Lower lobe of right lung (tissue), 2 donors: ENCODE results near the gene FAM200A. TPM values are rescaled to one million over a fixed set of nuclear protein-coding genes. Genes with fewer than 3 reads are reported as not detected.
"Not testable (repeated sequence)": the region's sequence is repeated elsewhere in the genome, so short reads cannot be mapped to it uniquely, and the experiment has no call there.

Experiments used
- ATAC-seq, 2 donors: fragments of 200-7000 bp; cut with Tn5 transposase; one replicate each; pipeline ENCODE4 v1.9.1; 2020 to 2022; ENCODE audit warnings: mild to moderate bottlenecking in 2 of 2, moderate library complexity in 2 of 2
- DNase-seq: peaks from one replicate; pipeline ENCODE4 v3.0.0-alpha.2; 2020
- H3K27ac ChIP-seq: fragments of 200-600 bp; one replicate; pipeline ENCODE4 v1.8.0; 2022
- H3K27me3 ChIP-seq: fragments of 200-600 bp; one replicate; pipeline ENCODE4 v1.8.0; 2022; ENCODE audit warnings: low read depth
- H3K36me3 ChIP-seq: fragments of 200-600 bp; one replicate; pipeline ENCODE4 v1.8.0; 2022; ENCODE audit warnings: mild to moderate bottlenecking
- H3K4me1 ChIP-seq: fragments of 200-600 bp; one replicate; pipeline ENCODE4 v1.8.0; 2022
- H3K4me3 ChIP-seq: fragments of 200-600 bp; one replicate; pipeline ENCODE4 v1.8.0; 2022; ENCODE audit warnings: mild to moderate bottlenecking
- H3K9me3 ChIP-seq: fragments of 200-600 bp; one replicate; pipeline ENCODE4 v1.8.0; 2022
- CTCF ChIP-seq: fragments of 200-600 bp; IDR thresholded peaks from one replicate; pipeline ENCODE4 v1.8.0; 2022; ENCODE audit warnings: antibody characterized with exemption, mild to moderate bottlenecking
- intact Hi-C: fragments of 100-400 bp; cut with DNase I; formaldehyde crosslinking; loops from one replicate; pipeline ENCODE4 v1.11.0; 2022
- total RNA-seq: library from RNA; stranded (reverse); fragmentation: NEBNext Ultra II Directional; extraction: Animal tissue kit (Norgen Biotek cat#: 25700); gene quantifications from one replicate; pipeline ENCODE4 v1.2.1, GENCODE V29; 2021
- donor health status: DM: no; HTN: yes; CAD: no; lungs with severe emphysema.

The FAM200A gene
- total RNA-seq, 1 donor from 2014 or later, result 6.7 TPM

GRCh38 chr7:99504603-99505323, 47.2 kb downstream of the FAM200A start, which contains the start of gene ZKSCAN5:
Gene ZKSCAN5 (plus strand): TSS chr7:99504662. CDS start chr7:99506045, 1,383 bp downstream.
- Histone ChIP-seq H3K27ac (peak within 1 kb of the TSS; percentile 92), H3K36me3 (peaks cover 1% of the 10 kb centered on the region), H3K27me3 (no peaks in the 10 kb centered on the region), H3K4me3 (peak within 1 kb of the TSS; percentile 85), H3K9me3 (no peaks in the 10 kb centered on the region), H3K4me1 (peaks cover 41% of the 10 kb centered on the region)
- TF ChIP-seq CTCF, result no peak
- intact Hi-C loops, result no loop called here
- DNase-seq, result peak; percentile 99
- ATAC-seq, result peak; percentile 96

- peak overlapping the region; percentile 85 for H3K4me3 ChIP-seq
- H3K9me3 ChIP-seq, result no peaks in the 10 kb centered on the region
- H3K27ac ChIP-seq, result peak overlapping the region; percentile 92
- intact Hi-C loops, result no loop called here
- no peak for DNase-seq
- H3K27me3 ChIP-seq, result no peaks in the 10 kb centered on the region
- TF ChIP-seq CTCF, result no peak
- ATAC-seq, result no peak
- H3K36me3 ChIP-seq, result no peaks in the 10 kb centered on the region
- H3K4me1 ChIP-seq, result peaks cover 41% of the 10 kb centered on the region
Measured at GRCh38 chr7:99504281-99504602, 47.7 kb downstream of the FAM200A start.

- DNase-seq, H3K27ac ChIP-seq, intact Hi-C loops, ATAC-seq, H3K9me3 ChIP-seq, H3K27me3 ChIP-seq: not testable (repeated sequence)
- Histone ChIP-seq H3K4me3 (peak overlapping the region; percentile 94), H3K36me3 (peaks cover 23% of the 10 kb centered on the region), H3K4me1 (peaks cover 40% of the 10 kb centered on the region)
Measured at GRCh38 chr7:99501236-99501635, 50.7 kb downstream of the FAM200A start.

- peaks cover 34% of the 10 kb centered on the region for H3K4me1 ChIP-seq
- H3K9me3 ChIP-seq, result no peaks in the 10 kb centered on the region
- H3K4me3 ChIP-seq, result peak overlapping the region; percentile 94
- no peak for ATAC-seq
- DNase-seq, result no peak
- intact Hi-C loops, result no loop called here
- peak overlapping the region; percentile 98 for H3K27ac ChIP-seq
- H3K27me3 ChIP-seq, result no peaks in the 10 kb centered on the region
- no peak for TF ChIP-seq CTCF
- peaks cover 29% of the 10 kb centered on the region for H3K36me3 ChIP-seq
Measured at GRCh38 chr7:99500637-99501009, 51.3 kb downstream of the FAM200A start.

- H3K4me3 ChIP-seq, result peak within 1 kb of the TSS; percentile 94
- peak; percentile 96 for DNase-seq
- no peaks in the 10 kb centered on the region for H3K27me3 ChIP-seq
- peaks cover 35% of the 10 kb centered on the region for H3K36me3 ChIP-seq
- peak; percentile 81 to 83 for ATAC-seq
- H3K27ac ChIP-seq, result peak within 1 kb of the TSS; percentile 98
- H3K9me3 ChIP-seq, result peaks cover under 1% of the 10 kb centered on the region
- H3K4me1 ChIP-seq, result peaks cover 30% of the 10 kb centered on the region
- no peak for TF ChIP-seq CTCF
- intact Hi-C loops, result no loop called here
Measured at GRCh38 chr7:99499721-99500636, 51.9 kb downstream of the FAM200A start, which contains the start of gene ZNF394. Gene ZNF394 (minus strand): TSS chr7:99500281. CDS start chr7:99500093, 188 bp downstream.
